DOHH2 (cell line): ENCODE measurements around the gene MRPS7.

Experiments
- H3F3A ChIP-seq: fragments of 200-600 bp; sonication (generic), shearing (Covaris generic); 2 replicates; pipeline ENCODE4 v1.6.0; 2016; ENCODE audit warnings: antibody characterized with exemption, mild to moderate bottlenecking; ENCODE audit not compliant: control insufficient read depth, insufficient read depth
- H3K27ac ChIP-seq: fragments of 200-600 bp; sonication (generic); 2 replicates; pipeline ENCODE4 v1.5.1; 2014; ENCODE audit warnings: low read depth, mild to moderate bottlenecking, low read length, moderate library complexity
- H3K27me3 ChIP-seq: fragments of 200-600 bp; sonication (generic); 2 replicates; pipeline ENCODE4 v1.6.1; 2014; ENCODE audit warnings: mild to moderate bottlenecking, low read length, mixed read lengths; ENCODE audit not compliant: control insufficient read depth
- H3K36me3 ChIP-seq: fragments of 200-600 bp; sonication (generic); 2 replicates; pipeline ENCODE4 v1.6.1; 2014; ENCODE audit warnings: mild to moderate bottlenecking, low read length, moderate library complexity, mixed read lengths; ENCODE audit not compliant: control insufficient read depth
- H3K4me1 ChIP-seq: fragments of 200-600 bp; sonication (generic); 2 replicates; pipeline ENCODE4 v1.6.1; 2014; ENCODE audit warnings: mild to moderate bottlenecking, low read length, mixed read lengths; ENCODE audit not compliant: control insufficient read depth
- H3K4me2 ChIP-seq: fragments of 200-600 bp; sonication (generic); 2 replicates; pipeline ENCODE4 v1.6.0; 2014; ENCODE audit warnings: mild to moderate bottlenecking, low read length, moderate library complexity
- H3K4me3 ChIP-seq: fragments of 200-600 bp; sonication (generic); 2 replicates; pipeline ENCODE4 v1.5.1; 2014; ENCODE audit warnings: mild to moderate bottlenecking, low read length, mixed read lengths
- H3K79me2 ChIP-seq: fragments of 200-600 bp; sonication (generic); 2 replicates; pipeline ENCODE4 v1.6.1; 2014; ENCODE audit warnings: mild to moderate bottlenecking, low read length, mixed read lengths; ENCODE audit not compliant: control insufficient read depth
- H3K9me2 ChIP-seq: fragments of 200-600 bp; sonication (generic); replicated peaks from 2 replicates; pipeline ENCODE4 v1.6.1; 2014; ENCODE audit warnings: mild to moderate bottlenecking, low read length, mixed read lengths; ENCODE audit not compliant: control insufficient read depth
- H3K9me3 ChIP-seq: fragments of 200-600 bp; sonication (generic); 2 replicates; pipeline ENCODE4 v1.6.1; 2014; ENCODE audit warnings: antibody characterized with exemption, low read length, mixed read lengths; ENCODE audit not compliant: control insufficient read depth, insufficient read depth
- H4K20me1 ChIP-seq: fragments of 200-600 bp; sonication (generic); 2 replicates; pipeline ENCODE4 v1.6.0; 2014; ENCODE audit warnings: low read depth, mild to moderate bottlenecking, antibody characterized with exemption, low read length, moderate library complexity; ENCODE audit not compliant: control insufficient read depth, insufficient read depth
- CTCF ChIP-seq: fragments of 200-600 bp; sonication (generic); IDR thresholded peaks from one replicate; pipeline ENCODE4 v1.5.1; 2014; ENCODE audit warnings: antibody characterized with exemption, mild to moderate bottlenecking, low read depth, low read length; ENCODE audit not compliant: poor library complexity, severe bottlenecking
- EZH2phosphoT487 ChIP-seq: fragments of 200-600 bp; sonication (generic); IDR thresholded peaks from 2 replicates; pipeline ENCODE4 v1.6.1; 2017; ENCODE audit warnings: borderline replicate concordance, mild to moderate bottlenecking, antibody characterized with exemption, low read length, moderate library complexity, mixed read lengths

MRPS7 gene

DNA sequence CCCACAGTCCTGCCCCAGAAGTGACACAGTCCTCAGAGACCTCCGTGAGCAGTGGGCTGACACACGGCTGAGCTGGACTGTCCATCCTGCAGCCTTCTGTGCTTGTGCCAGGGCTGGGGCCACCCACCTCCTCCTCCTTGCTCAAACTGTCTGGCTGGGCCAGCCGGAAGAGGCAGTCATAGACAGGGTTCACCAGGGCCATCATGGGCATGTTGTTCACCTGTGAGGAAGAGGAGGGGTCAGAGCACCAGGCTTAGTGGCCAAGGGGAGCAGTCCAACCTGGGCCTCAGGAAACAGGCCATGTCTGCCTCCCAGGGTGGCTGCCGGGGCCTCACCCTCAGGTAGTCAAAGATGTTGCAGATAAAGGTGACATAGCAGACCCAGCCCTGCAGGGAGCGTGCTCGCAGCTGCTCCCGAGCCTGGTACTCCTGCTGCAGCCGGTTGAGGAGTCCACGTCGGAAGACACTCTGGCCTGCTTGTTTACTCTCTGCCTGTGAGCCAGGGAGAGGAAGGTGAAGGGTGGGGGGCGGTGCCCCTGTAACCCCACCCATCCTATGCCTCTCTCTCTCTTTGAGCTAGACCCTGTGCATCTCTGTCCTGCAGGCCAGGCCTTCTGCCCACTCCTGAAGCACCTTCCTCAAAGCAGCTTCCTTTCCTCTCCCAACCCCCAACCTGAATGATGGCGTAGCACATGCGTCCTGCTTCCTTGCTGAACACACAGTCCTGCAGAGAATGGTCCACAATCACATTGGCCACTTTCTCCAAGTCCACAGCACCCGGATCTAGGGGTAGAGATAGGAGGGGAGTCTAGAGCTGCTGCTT is 5.9 kb downstream of the MRPS7 start:
- H3K9me3 ChIP-seq: no peaks in the 10 kb centered on the region
- H4K20me1 ChIP-seq: no peaks in the 10 kb centered on the region
- no peaks in the 10 kb centered on the region for H3K9me2 ChIP-seq
- H3K4me3 ChIP-seq: no peak overlapping the region
- H3K27me3 ChIP-seq: no peaks in the 10 kb centered on the region
- peaks cover 41% of the 10 kb centered on the region for H3K79me2 ChIP-seq
- H3F3A ChIP-seq: peaks cover 3% of the 10 kb centered on the region
- peaks cover 61% of the 10 kb centered on the region for H3K36me3 ChIP-seq
- H3K4me2 ChIP-seq: no peak overlapping the region
- no peak for TF ChIP-seq CTCF
- TF ChIP-seq EZH2phosphoT487: no peak
- H3K27ac ChIP-seq: no peak overlapping the region
- peaks cover 33% of the 10 kb centered on the region for H3K4me1 ChIP-seq

- Histone ChIP-seq H3K79me2 (peaks cover 38% of the 10 kb centered on the region), H3K27ac (peak overlapping the region; percentile 54; the same call in 1 of the 2 replicates), H3K4me2 (peak overlapping the region; percentile 98)
Measured at GRCh38 chr17:75269844-75270217, 8.2 kb downstream of the MRPS7 start.

GRCh38 chr17:75270218-75270965 is 8.7 kb downstream of the MRPS7 start:
- H3K4me1 ChIP-seq: peaks cover 32% of the 10 kb centered on the region
- H3K27me3 ChIP-seq: no peaks in the 10 kb centered on the region
- H3F3A ChIP-seq: peaks cover 22% of the 10 kb centered on the region
- peak overlapping the region; percentile 82 for H3K4me3 ChIP-seq
- H3K9me2 ChIP-seq: no peaks in the 10 kb centered on the region
- no peaks in the 10 kb centered on the region for H3K9me3 ChIP-seq
- peak overlapping the region; percentile 98 for H3K4me2 ChIP-seq
- H3K27ac ChIP-seq: peak overlapping the region; percentile 54
- peaks cover 40% of the 10 kb centered on the region for H3K79me2 ChIP-seq
- TF ChIP-seq EZH2phosphoT487: no peak
- peak; percentile 56 for TF ChIP-seq CTCF
- peaks cover 61% of the 10 kb centered on the region for H3K36me3 ChIP-seq
- no peaks in the 10 kb centered on the region for H4K20me1 ChIP-seq

More at GRCh38 chr17:75269844-75270217, 8.2 kb downstream of the MRPS7 start:
- no peaks in the 10 kb centered on the region for H3K27me3 ChIP-seq
- TF ChIP-seq EZH2phosphoT487 (no peak), CTCF (no peak)
- no peaks in the 10 kb centered on the region for H3K9me2 ChIP-seq
- no peaks in the 10 kb centered on the region for H4K20me1 ChIP-seq
- H3K36me3 ChIP-seq: peaks cover 61% of the 10 kb centered on the region
- H3K9me3 ChIP-seq: no peaks in the 10 kb centered on the region
- peak overlapping the region; percentile 82 for H3K4me3 ChIP-seq
- peaks cover 32% of the 10 kb centered on the region for H3K4me1 ChIP-seq
- H3F3A ChIP-seq: peaks cover 18% of the 10 kb centered on the region
